ENCODE measurements around the gene ANKRD13D. TPM values are rescaled to one million over a fixed set of nuclear protein-coding genes. Genes with fewer than 3 reads are reported as not detected.

ANKRD13D gene
- total RNA-seq, 2 donors from 2014 or later, result 66.6 to 101 TPM

Other genes starting within 250 kb of the ANKRD13D start
- 10 to 100 TPM; 31.9 to 51.3 TPM for gene RHOD, start 232.5 kb upstream of the ANKRD13D start, total RNA-seq
- gene KDM2A, start 170.0 kb upstream of the ANKRD13D start, total RNA-seq, result 100 to 1,000 TPM in 1 of 2 donors, 10 to 100 TPM in 1; 40.1 to 130 TPM
- 10 to 100 TPM; 72.8 to 85.2 TPM for gene GRK2, start 22.8 kb upstream of the ANKRD13D start, total RNA-seq
- gene SSH3, start 14.2 kb downstream of the ANKRD13D start, total RNA-seq, result 10 to 100 TPM; 39.4 to 59.0 TPM
- 100 to 1,000 TPM; 145 to 148 TPM for gene POLD4, start 64.2 kb downstream of the ANKRD13D start, total RNA-seq
- gene CLCF1, start 84.3 kb downstream of the ANKRD13D start, total RNA-seq, result 10 to 100 TPM; 27.1 to 38.1 TPM
- gene RAD9A, start 102.7 kb downstream of the ANKRD13D start, total RNA-seq, result 10 to 100 TPM; 15.8 to 23.0 TPM
- 10 to 100 TPM; 74.4 to 77.8 TPM for gene PPP1CA, start 112.6 kb downstream of the ANKRD13D start, total RNA-seq
- gene TBC1D10C, start 114.8 kb downstream of the ANKRD13D start, total RNA-seq, result 1 to 10 TPM; 2.6 to 3.8 TPM
- 10 to 100 TPM in 1 of 2 donors, 1 to 10 TPM in 1; 7.9 to 10.8 TPM for gene CARNS1, start 126.4 kb downstream of the ANKRD13D start, total RNA-seq
- 10 to 100 TPM; 68.3 to 69.3 TPM for gene RPS6KB2, start 139.2 kb downstream of the ANKRD13D start, total RNA-seq
- 1 to 10 TPM; 4.0 to 7.2 TPM for gene PTPRCAP, start 148.4 kb downstream of the ANKRD13D start, total RNA-seq
- gene CORO1B, start 154.2 kb downstream of the ANKRD13D start, total RNA-seq, result 10 to 100 TPM; 50.0 to 88.3 TPM
- gene GPR152, start 163.4 kb downstream of the ANKRD13D start, total RNA-seq, result not detected
- 1 to 10 TPM; 5.3 to 5.7 TPM for gene CABP4, start 166.1 kb downstream of the ANKRD13D start, total RNA-seq
- 10 to 100 TPM; 66.7 to 67.7 TPM for gene TMEM134, start 179.9 kb downstream of the ANKRD13D start, total RNA-seq
- gene AIP, start 193.7 kb downstream of the ANKRD13D start, total RNA-seq, result 10 to 100 TPM; 64.8 to 76.9 TPM
- 10 to 100 TPM; 27.1 to 32.5 TPM for gene PITPNM1, start 216.1 kb downstream of the ANKRD13D start, total RNA-seq
- 10 to 100 TPM; 53.3 to 73.4 TPM for gene CDK2AP2, start 218.9 kb downstream of the ANKRD13D start, total RNA-seq
- gene CABP2, start 234.1 kb downstream of the ANKRD13D start, total RNA-seq, result not detected

All from thoracic aorta (tissue), 2 donors.